Endothelial cell of umbilical vein (primary cell): ENCODE data around the gene TRAPPC2. TPM values are rescaled to one million over a fixed set of nuclear protein-coding genes. Genes with fewer than 3 reads are reported as not detected.

ENCODE experiments used
- BruUV-seq: library from RNA; stranded (reverse); fragments of 400-500 nt; replicated peaks from 2 replicates; lab custom pipeline; 2021; lab: Mats Ljungman, UMichigan
- CTCF ChIA-PET: fragments of 300-600, 350-600 bp; sonication (Branson Sonifier 250); formaldehyde crosslinking; loops from one replicate; lab custom pipeline; 2021; ENCODE audit warnings: antibody characterized with exemption, inconsistent platforms; lab: Charles Lee
- POLR2A ChIA-PET: fragments of 300-600, 350-600 bp; sonication (Branson Sonifier 250); formaldehyde crosslinking; loops from one replicate; lab custom pipeline; 2021; ENCODE audit warnings: antibody characterized with exemption, inconsistent platforms; lab: Charles Lee
- DNase-seq: peaks from one replicate; pipeline ENCODE4 v3.0.0-alpha.2; 2011; ENCODE audit warnings: low read depth, low spot score
- FAIRE-seq: peaks from 2 replicates; lab custom pipeline; 2011; peaks lifted over from hg19 to GRCh38; lab: Jason Lieb, UNC
- H2AFZ ChIP-seq: 2 replicates; pipeline ENCODE4 v1.6.0; 2012; ENCODE audit warnings: low read depth, low read length, control low read depth, inconsistent platforms
- H3K27ac ChIP-seq: 2 replicates; pipeline ENCODE4 v1.5.1; 2011; ENCODE audit warnings: low read depth, mild to moderate bottlenecking, control low read depth, low read length, moderate library complexity; ENCODE audit not compliant: insufficient read depth
- H3K27me3 ChIP-seq, 2 experiments: 2 replicates each; pipeline versions ENCODE4 v1.6.0 to v1.6.1; 2011; ENCODE audit warnings: low read length in 2 of 2, mixed read lengths in 1 of 2; ENCODE audit not compliant: control insufficient read depth in 2 of 2, insufficient read depth in 2 of 2
- H3K36me3 ChIP-seq, 2 experiments: 2 replicates in 1 of 2; 3 replicates in 1 of 2; pipeline ENCODE4 v1.5.1; 2011; ENCODE audit warnings: low read length in 2 of 2, mild to moderate bottlenecking in 1 of 2, moderate library complexity in 1 of 2; ENCODE audit not compliant: control insufficient read depth in 2 of 2, insufficient read depth in 2 of 2; ENCODE audit errors: extremely low read depth in 1 of 2
- H3K4me1 ChIP-seq: 3 replicates; pipeline ENCODE4 v1.5.1; 2011; ENCODE audit warnings: mild to moderate bottlenecking, low read length; ENCODE audit not compliant: control insufficient read depth, insufficient read depth; ENCODE audit errors: extremely low read depth
- H3K4me2 ChIP-seq: 2 replicates; pipeline ENCODE4 v1.6.1; 2011; ENCODE audit warnings: low read length, control low read depth, mixed read lengths; ENCODE audit not compliant: insufficient read depth
- H3K4me3 ChIP-seq, 3 experiments: fragments of 200-600 bp in 1 of 3; sonication (generic), shearing (Covaris generic) in 1 of 3; replicated peaks in 1 of 3; 2 replicates each; pipeline ENCODE4 v1.5.1; 2011 to 2016; ENCODE audit warnings: control low read depth in 3 of 3, low read length in 3 of 3, mild to moderate bottlenecking in 2 of 3, inconsistent platforms in 1 of 3, low read depth in 1 of 3, moderate library complexity in 1 of 3; ENCODE audit not compliant: insufficient read depth in 1 of 3
- H3K79me2 ChIP-seq: 2 replicates; pipeline ENCODE4 v1.6.0; 2012; ENCODE audit warnings: low read length, inconsistent platforms; ENCODE audit not compliant: control insufficient read depth, insufficient read depth
- H3K9ac ChIP-seq: replicated peaks from 2 replicates; pipeline ENCODE3; 2011; ENCODE audit warnings: low read length, control low read depth; ENCODE audit not compliant: insufficient read depth; ENCODE audit errors: extremely low read depth
- H3K9me1 ChIP-seq: replicated peaks from 3 replicates; pipeline ENCODE4 v1.6.0; 2011; ENCODE audit warnings: mild to moderate bottlenecking, low read length; ENCODE audit not compliant: control insufficient read depth, insufficient read depth; ENCODE audit errors: extremely low read depth
- H3K9me3 ChIP-seq: replicated peaks from 2 replicates; pipeline ENCODE4 v1.5.1; 2012; ENCODE audit warnings: low read length, inconsistent platforms; ENCODE audit not compliant: control insufficient read depth, insufficient read depth
- H4K20me1 ChIP-seq: replicated peaks from 2 replicates; pipeline ENCODE3; 2011; ENCODE audit warnings: mild to moderate bottlenecking, low read length; ENCODE audit not compliant: control insufficient read depth, insufficient read depth; ENCODE audit errors: extremely low read depth
- CTCF ChIP-seq, 2 donors: IDR thresholded peaks; 1 replicate in 1 of 2; 2 replicates in 1 of 2; pipeline ENCODE4 v1.5.1; 2011; ENCODE audit warnings: low read length in 2 of 2, mild to moderate bottlenecking in 2 of 2, moderate library complexity in 2 of 2, control low read depth in 1 of 2, inconsistent platforms in 1 of 2, low read depth in 1 of 2; ENCODE audit not compliant: insufficient read depth in 1 of 2; ENCODE audit errors: extremely low read depth in 1 of 2
- FOS ChIP-seq: IDR thresholded peaks from 2 replicates; pipeline ENCODE4 v1.6.1; 2011; ENCODE audit warnings: mild to moderate bottlenecking, low read length, moderate library complexity, borderline replicate concordance; ENCODE audit not compliant: insufficient read depth
- GATA2 ChIP-seq: IDR thresholded peaks from 2 replicates; pipeline ENCODE4 v1.7.0; 2011; ENCODE audit warnings: low read depth, mild to moderate bottlenecking, moderate library complexity, mixed read lengths, low read length; ENCODE audit not compliant: insufficient read length, insufficient read depth
- JUN ChIP-seq: IDR thresholded peaks from 2 replicates; pipeline ENCODE4 v1.6.1; 2011; ENCODE audit warnings: borderline replicate concordance, low read depth; ENCODE audit not compliant: insufficient read length, insufficient read depth
- MAX ChIP-seq: IDR thresholded peaks from 2 replicates; pipeline ENCODE4 v1.6.1; 2011; ENCODE audit not compliant: insufficient read depth, insufficient read length
- dilution Hi-C: fragments of 300-500 bp; cut with MboI; formaldehyde crosslinking; loops from one replicate; pipeline ENCODE4 v1.15.0; 2019; ENCODE audit warnings: low sequenced_read_pairs; ENCODE audit not compliant: extremely low pct_ligation_motif_present
- intact Hi-C: fragments of 100-400 bp; cut with micrococcal nuclease; formaldehyde crosslinking; loops from one replicate; pipeline ENCODE4 v1.10.0; 2022
- polyA plus RNA-seq, 4 experiments: library from polyadenylated mRNA; depleted of rRNA in 3 of 4; stranded (reverse) in 3 of 4; unstranded in 1 of 4; fragments of >200 nt; gene quantifications; 2 replicates each; pipeline versions ENCODE4 v1.2.1 to v1.2.3, GENCODE V29; 2011 to 2012; ENCODE audit warnings: missing spikeins in 1 of 4
- total RNA-seq: library from RNA; stranded (reverse); gene quantifications from 2 replicates; pipeline ENCODE4 v1.2.3, GENCODE V29; 2021

TRAPPC2 gene
- total and polyA plus RNA-seq, 2 donors (not counting 3 experiments of a cell fraction or from before 2014, with no cell fraction given), result 6.6 to 13.0 TPM

- intact Hi-C loops, result loop anchor here (1.0 kb wide), 2 partner anchors 244 to 282 kb away; no protein-coding TSS in a partner anchor
- Histone ChIP-seq H3K9ac (no peak overlapping the region), H3K36me3 (no peaks in the 10 kb centered on the region), H3K4me2 (no peak overlapping the region), H3K4me1 (no peaks in the 10 kb centered on the region), H4K20me1 (no peaks in the 10 kb centered on the region), H3K27me3 (no peaks in the 10 kb centered on the region), H3K4me3 (no peak overlapping the region), H3K79me2 (no peaks in the 10 kb centered on the region), H3K27ac (no peak overlapping the region), H2AFZ (no peak overlapping the region), H3K9me1 (no peaks in the 10 kb centered on the region), H3K9me3 (no peaks in the 10 kb centered on the region)
- DNase-seq (peak; percentile 35), FAIRE-seq (peak; percentile 69)
- ChIA-PET CTCF (interaction anchor here (0.7 to 4.1 kb wide), 8 partner anchors 11 to 282 kb away, joined by 3 to 18 read pairs (median 3); no protein-coding TSS in a partner anchor), POLR2A (no interaction called here)
- TF ChIP-seq MAX (no peak), CTCF (IDR thresholded peaks at IDR 0.05; ENCODE audit: extremely low read depth in 1 of 2, insufficient read depth in 1 of 2, low read depth in 1 of 2, low read length in 2 of 2) (peak; percentile 22 to 31)
- dilution Hi-C loops, result no loop called here
- no TSS peak for BruUV-seq
These were observed 15.8 kb upstream of the TRAPPC2 start for GRCh38 chrX:13750204-13750603.

- no peak for FAIRE-seq
- ChIA-PET CTCF (interaction anchor here (1.8 to 4.1 kb wide), 3 partner anchors 89 to 283 kb away, joined by 4 to 18 read pairs (median 14); no protein-coding TSS in a partner anchor), POLR2A (no interaction called here)
- dilution Hi-C loops (no loop called here), intact Hi-C loops (loop anchor here (1.0 kb wide), 1 partner anchor 90 kb away; no protein-coding TSS in a partner anchor)
- no peak for DNase-seq
- H3K4me2 ChIP-seq, result no peak overlapping the region
- no peak overlapping the region for H3K9ac ChIP-seq
- no TSS peak for BruUV-seq
- H3K27ac ChIP-seq, result no peak overlapping the region
- H4K20me1 ChIP-seq, result no peaks in the 10 kb centered on the region
- no peaks in the 10 kb centered on the region for H3K79me2 ChIP-seq
- no peaks in the 10 kb centered on the region for H3K36me3 ChIP-seq
- no peaks in the 10 kb centered on the region for H3K27me3 ChIP-seq
- no peak overlapping the region for H3K4me3 ChIP-seq
- H3K9me1 ChIP-seq, result no peaks in the 10 kb centered on the region
- TF ChIP-seq GATA2, result no peak
- TF ChIP-seq JUN, result no peak
- no peak for TF ChIP-seq CTCF (IDR thresholded peaks at IDR 0.05; ENCODE audit: extremely low read depth in 1 of 2, insufficient read depth in 1 of 2, low read depth in 1 of 2, low read length in 2 of 2)
- TF ChIP-seq FOS, result no peak
- H3K9me3 ChIP-seq, result no peaks in the 10 kb centered on the region
- no peaks in the 10 kb centered on the region for H3K4me1 ChIP-seq
- no peak overlapping the region for H2AFZ ChIP-seq
These were observed 14.1 kb upstream of the TRAPPC2 start for GRCh38 chrX:13748486-13748885.
